HepG2 (cell line): ENCODE measurements around the gene TMEM33. TPM values are rescaled to one million over a fixed set of nuclear protein-coding genes. Genes with fewer than 3 reads are reported as not detected.
"Not testable (repeated sequence)": the region's sequence is repeated elsewhere in the genome, so short reads cannot be mapped to it uniquely, and the experiment has no call there.

Experiments used
- ATAC-seq: fragments of 200-7000 bp; cut with Tn5 transposase; 3 replicates; pipeline ENCODE4 v1.9.1; 2020; ENCODE audit warnings: mild to moderate bottlenecking, moderate library complexity
- BruUV-seq: library from RNA; stranded (reverse); fragments of 400-500 nt; replicated peaks from 2 replicates; lab custom pipeline; 2021; lab: Mats Ljungman, UMichigan
- CTCF ChIA-PET: fragments of 300-600 bp; formaldehyde crosslinking; extraction: SDS; loops from one replicate; lab custom pipeline; 2021; ENCODE audit warnings: low total read pairs, inconsistent platforms, low intra/inter-chr PET ratio; lab: Yijun Ruan, JAX
- POLR2A ChIA-PET: fragments of 350-600 bp; sonication (Branson Sonifier 250); formaldehyde crosslinking; loops from one replicate; lab custom pipeline; 2020; ENCODE audit warnings: antibody characterized with exemption, inconsistent platforms; lab: Yijun Ruan, JAX
- DNase-seq: peaks from one replicate; pipeline ENCODE4 v3.0.0-alpha.2; 2015; ENCODE audit warnings: low spot score
- FAIRE-seq: peaks from 3 replicates; lab custom pipeline; 2011; peaks lifted over from hg19 to GRCh38; lab: Jason Lieb, UNC
- H2AFZ ChIP-seq: one replicate; pipeline ENCODE4 v1.6.1; 2011; ENCODE audit warnings: low read length, inconsistent platforms
- H3K27ac ChIP-seq: fragments of 300-600 bp; 3 replicates; pipeline ENCODE4 v1.8.0; 2011; ENCODE audit warnings: mixed run types, mild to moderate bottlenecking, mixed read lengths, low read length, inconsistent platforms; ENCODE audit not compliant: insufficient read depth; ENCODE audit errors: extremely low read length
- H3K27me3 ChIP-seq, 2 experiments: fragments of 200-600 bp in 1 of 2; 2 replicates in 1 of 2; 3 replicates in 1 of 2; pipeline versions ENCODE4 v1.6.0 to v1.8.0; 2011; ENCODE audit warnings: low read length in 2 of 2, mild to moderate bottlenecking in 2 of 2, moderate library complexity in 2 of 2, inconsistent platforms in 1 of 2; ENCODE audit not compliant: insufficient read depth in 2 of 2, control insufficient read depth in 1 of 2
- H3K36me3 ChIP-seq, 2 experiments: fragments of 200-600 bp in 1 of 2; replicated peaks in 1 of 2; 2 replicates in 1 of 2; 3 replicates in 1 of 2; pipeline versions ENCODE4 v1.5.1 to v1.8.0; 2011; ENCODE audit warnings: low read length in 2 of 2, inconsistent platforms in 1 of 2; ENCODE audit not compliant: insufficient read depth in 2 of 2, control insufficient read depth in 1 of 2
- H3K4me1 ChIP-seq: 2 replicates; pipeline ENCODE4 v1.5.1; 2012; ENCODE audit warnings: low read length, inconsistent platforms; ENCODE audit not compliant: insufficient read depth
- H3K4me2 ChIP-seq: 2 replicates; pipeline ENCODE4 v1.6.0; 2011; ENCODE audit warnings: low read depth, low read length, inconsistent platforms
- H3K4me3 ChIP-seq, 3 experiments: fragments of 200-600 bp in 1 of 3; sonication (generic), shearing (Covaris generic) in 1 of 3; replicated peaks in 1 of 3; 2 replicates each; pipeline ENCODE4 v1.5.1; 2011 to 2016; ENCODE audit warnings: low read length in 3 of 3, inconsistent platforms in 2 of 3, low read depth in 2 of 3, mild to moderate bottlenecking in 2 of 3, control low read depth in 1 of 3, mixed read lengths in 1 of 3; ENCODE audit not compliant: insufficient read depth in 1 of 3
- H3K79me2 ChIP-seq: one replicate; pipeline ENCODE4 v1.6.1; 2011; ENCODE audit warnings: low read length, inconsistent platforms; ENCODE audit not compliant: insufficient read depth
- H3K9ac ChIP-seq: 2 replicates; pipeline ENCODE4 v1.6.0; 2011; ENCODE audit warnings: mild to moderate bottlenecking, low read depth, low read length, inconsistent platforms; ENCODE audit not compliant: insufficient read depth
- H3K9me3 ChIP-seq: 2 replicates; pipeline ENCODE4 v1.5.1; 2012; ENCODE audit warnings: mild to moderate bottlenecking, low read length
- H4K20me1 ChIP-seq: 2 replicates; pipeline ENCODE4 v1.6.0; 2011; ENCODE audit warnings: inconsistent platforms, mild to moderate bottlenecking, low read length, moderate library complexity; ENCODE audit not compliant: insufficient read depth
- EP300 ChIP-seq, 3 experiments: sonication (generic) in 1 of 3; formaldehyde crosslinking in 1 of 3; IDR thresholded peaks; 2 replicates each; pipeline versions ENCODE4 v1.5.1 to v1.6.1; 2011 to 2020; ENCODE audit warnings: low read depth in 2 of 3, low read length in 2 of 3, borderline replicate concordance in 1 of 3, improper control_type of control experiment in 1 of 3, mild to moderate bottlenecking in 1 of 3, missing genetic modification reagents in 1 of 3, moderate library complexity in 1 of 3
- FOXP4 ChIP-seq: sonication (generic); formaldehyde crosslinking; IDR thresholded peaks from 2 replicates; pipeline ENCODE4 v1.4.0; 2020; ENCODE audit warnings: missing genetic modification reagents
- HDAC1 ChIP-seq: sonication (generic); formaldehyde crosslinking; IDR thresholded peaks from 2 replicates; pipeline ENCODE4 v1.5.1; 2020; ENCODE audit warnings: mild to moderate bottlenecking, missing genetic modification reagents
- NCOA2 ChIP-seq: sonication (generic); formaldehyde crosslinking; IDR thresholded peaks from 2 replicates; pipeline ENCODE4 v1.8.0; 2022; ENCODE audit warnings: inconsistent platforms
- NR2C2 ChIP-seq: sonication (generic); formaldehyde crosslinking; IDR thresholded peaks from 2 replicates; pipeline ENCODE4 v1.4.0; 2020; ENCODE audit warnings: missing genetic modification reagents, mild to moderate bottlenecking, moderate library complexity, borderline replicate concordance
- NR2F2 ChIP-seq: IDR thresholded peaks from 2 replicates; pipeline ENCODE4 v1.6.1; 2012; ENCODE audit warnings: low read depth, inconsistent platforms, borderline replicate concordance
- NR2F6 ChIP-seq, 2 experiments: IDR thresholded peaks; 2 replicates each; pipeline ENCODE4 v1.6.1; 2016; ENCODE audit warnings: antibody characterized with exemption in 1 of 2, mild to moderate bottlenecking in 1 of 2
- RARA ChIP-seq: IDR thresholded peaks from 2 replicates; pipeline ENCODE4 v1.6.1; 2016; ENCODE audit warnings: missing genetic modification reagents, missing compliant biosample characterization
- RXRA ChIP-seq: sonication (generic); formaldehyde crosslinking; IDR thresholded peaks from 2 replicates; pipeline ENCODE4 v1.5.1; 2020; ENCODE audit warnings: missing genetic modification reagents
- SOX6 ChIP-seq, 2 experiments: fragments of 450-650 bp in 1 of 2; sonication (generic) in 1 of 2; formaldehyde crosslinking in 1 of 2; IDR thresholded peaks; 2 replicates each; pipeline versions ENCODE4 v1.4.0 to v1.6.1; 2017 to 2020; ENCODE audit warnings: antibody characterized with exemption in 1 of 2, mild to moderate bottlenecking in 1 of 2, missing genetic modification reagents in 1 of 2
- ZMYM4 ChIP-seq: sonication (generic); formaldehyde crosslinking; IDR thresholded peaks from 2 replicates; pipeline ENCODE4 v1.8.1; 2023; ENCODE audit warnings: mild to moderate bottlenecking, missing genetic modification reagents
- ZNF639 ChIP-seq: conservative IDR thresholded peaks from 2 replicates; pipeline ENCODE4 v1.6.1; 2018; ENCODE audit warnings: missing genetic modification reagents
- WGBS: methylation state at CpG from one replicate; pipeline ENCODE4 v1.1.6; 2017; ENCODE audit warnings: low lambda C conversion rate; 5-methylcytosine and 5-hydroxymethylcytosine counted together
- in situ Hi-C: cut with HindIII; loops from 2 replicates; pipeline ENCODE4 v1.10.0; 2017; ENCODE audit warnings: low pct_unique_long_range_greater_than_20kb; ENCODE audit not compliant: extremely low pct_ligation_motif_present
- intact Hi-C: fragments of 100-400 bp; cut with micrococcal nuclease; formaldehyde crosslinking; loops from one replicate; pipeline ENCODE4 v1.10.0; 2022; ENCODE audit not compliant: unreplicated experiment
- polyA plus RNA-seq, 8 experiments: library from polyadenylated mRNA; depleted of rRNA in 3 of 8; stranded (reverse) in 7 of 8; unstranded in 1 of 8; fragments of >200 nt; fragmentation: Illumina TruSeq in 4 of 8; extraction: Trizol in 4 of 8; gene quantifications; 2 replicates each; pipeline versions ENCODE4 v1.2.1 to v1.2.3, GENCODE V29; 2011 to 2016; ENCODE audit warnings: low read depth in 4 of 8, missing spikeins in 1 of 8, mixed read lengths in 1 of 8; ENCODE audit not compliant: insufficient read depth in 1 of 8
- total RNA-seq, 5 experiments: library from RNA; depleted of rRNA; stranded (reverse); fragments of >200 nt; fragmentation: Illumina TruSeq; extraction: Trizol; gene quantifications; 2 replicates each; pipeline ENCODE4 v1.2.3, GENCODE V29; 2016; ENCODE audit warnings: low read depth in 1 of 5
- TF ChIP-seq, protein P1 (sequence below): sonication (generic); formaldehyde crosslinking; IDR thresholded peaks from 2 replicates; pipeline ENCODE4 v1.5.0; 2020; ENCODE audit warnings: missing genetic modification reagents

Gene TMEM33
- total and polyA plus RNA-seq, 2 of the 13 experiments (the other 11 are each of a cell fraction or from before 2014, with no cell fraction given): 36.1 to 66.6 TPM

DNA sequence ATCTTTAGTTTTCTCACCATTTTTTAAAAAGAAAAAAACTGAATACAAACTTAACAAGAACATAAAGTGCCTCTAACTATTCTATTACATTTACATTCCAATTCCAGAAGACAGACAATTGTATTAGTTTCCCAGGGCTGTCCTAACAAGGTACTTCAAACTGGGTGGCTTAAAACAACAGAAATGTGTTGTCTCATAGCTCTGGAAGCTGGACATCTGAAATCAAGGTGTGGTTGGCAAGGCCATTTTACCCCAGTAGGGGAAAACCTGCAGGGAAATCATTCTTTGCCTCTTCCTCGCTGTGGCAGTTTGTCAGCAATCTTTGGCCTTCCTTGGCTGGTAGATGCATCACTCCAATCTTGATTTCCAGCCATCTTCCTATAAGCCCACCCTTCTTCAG lies 37.5 kb upstream of the TMEM33 start:
- ChIA-PET POLR2A (no interaction called here), CTCF (no interaction called here)
- Histone ChIP-seq H4K20me1 (no peaks in the 10 kb centered on the region), H3K27me3 (no peaks in the 10 kb centered on the region), H3K27ac (no peak overlapping the region), H3K79me2 (no peaks in the 10 kb centered on the region), H3K4me1 (no peaks in the 10 kb centered on the region), H3K4me3 (no peak overlapping the region), H3K4me2 (no peak overlapping the region), H3K9ac (no peak overlapping the region), H3K9me3 (no peaks in the 10 kb centered on the region), H2AFZ (no peak overlapping the region), H3K36me3 (no peaks in the 10 kb centered on the region)
- ATAC-seq (no peak), FAIRE-seq (no peak), DNase-seq (no peak)
- intact Hi-C loops (no loop called here), in situ Hi-C loops (no loop called here)
- TF ChIP-seq ZNF639 (no peak), NCOA2 (CRISPR knock-in tag) (no peak)
- TF ChIP-seq, protein P1, sequence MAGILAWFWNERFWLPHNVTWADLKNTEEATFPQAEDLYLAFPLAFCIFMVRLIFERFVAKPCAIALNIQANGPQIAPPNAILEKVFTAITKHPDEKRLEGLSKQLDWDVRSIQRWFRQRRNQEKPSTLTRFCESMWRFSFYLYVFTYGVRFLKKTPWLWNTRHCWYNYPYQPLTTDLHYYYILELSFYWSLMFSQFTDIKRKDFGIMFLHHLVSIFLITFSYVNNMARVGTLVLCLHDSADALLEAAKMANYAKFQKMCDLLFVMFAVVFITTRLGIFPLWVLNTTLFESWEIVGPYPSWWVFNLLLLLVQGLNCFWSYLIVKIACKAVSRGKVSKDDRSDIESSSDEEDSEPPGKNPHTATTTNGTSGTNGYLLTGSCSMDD (CRISPR knock-in tag): no peak
- no TSS peak for BruUV-seq
- WGBS: 92% methylated on average over 1 of the region's 1 CpG

- DNase-seq (peak; percentile 55), ATAC-seq (peak; percentile 67), FAIRE-seq (peak; percentile 66)
- CTCF ChIA-PET; in situ Hi-C loops; H3K4me3 ChIP-seq; H3K9me3 ChIP-seq; intact Hi-C loops; H3K27me3 ChIP-seq; H2AFZ ChIP-seq; H3K27ac ChIP-seq; BruUV-seq; H3K79me2 ChIP-seq; H3K9ac ChIP-seq; H4K20me1 ChIP-seq; H3K36me3 ChIP-seq; TF ChIP-seq EP300 (IDR thresholded peaks at IDR 0.05; ENCODE audit: low read depth in 2 of 2, low read length in 2 of 2); SOX6 (IDR thresholded peaks at IDR 0.05): not testable (repeated sequence)
- Histone ChIP-seq H3K4me2 (peak overlapping the region; percentile 65), H3K4me1 (peaks cover 14% of the 10 kb centered on the region)
- WGBS: no CpG with 5 or more reads among the region's 1 CpG
- POLR2A ChIA-PET: interaction anchor here (1.1 to 1.6 kb wide), 2 partner anchors 19 to 26 kb away, joined by 3 to 11 read pairs; partner anchors contain the start of gene TMEM33
- peak; percentile 24; the same call in 1 of the 2 replicates for TF ChIP-seq ZMYM4 (CRISPR knock-in tag)
- TF ChIP-seq NR2F2: peak; percentile 44; the same call in 1 of the 2 replicates
- peak; percentile 56; the same call in 1 of the 2 replicates for TF ChIP-seq NR2C2 (CRISPR knock-in tag)
- TF ChIP-seq FOXP4 (CRISPR knock-in tag): peak; percentile 45; the same call in 1 of the 2 replicates
- TF ChIP-seq RXRA (CRISPR knock-in tag): peak; percentile 27; the same call in 1 of the 2 replicates
- TF ChIP-seq RARA (CRISPR knock-in tag): peak; percentile 44; the same call in 1 of the 2 replicates
- TF ChIP-seq NR2F6 (IDR thresholded peaks at IDR 0.05): peak; percentile 88
- peak; percentile 94 for TF ChIP-seq NR2F6 (CRISPR knock-in tag; IDR thresholded peaks at IDR 0.05)
- TF ChIP-seq HDAC1 (CRISPR knock-in tag): 0 out of 2 replicates have a peak, but pooled peaks have one; percentile 9
- TF ChIP-seq EP300 (CRISPR knock-in tag; IDR thresholded peaks at IDR 0.05; ENCODE audit: borderline replicate concordance): peak; percentile 25; the same call in 1 of the 2 replicates
- peak; percentile 50 for TF ChIP-seq SOX6 (CRISPR knock-in tag; IDR thresholded peaks at IDR 0.05)
These were observed 26.1 kb upstream of the TMEM33 start for GRCh38 chr4:41909136-41909535.
